SU-DHL-6 (cell line): ENCODE measurements around the gene BMP3.
A peak's percentile ranks its signal among the peaks of the same experiment; 100 is the strongest.

ENCODE experiments used
- H2AFZ ChIP-seq: fragments of 200-600 bp; sonication (generic); 2 replicates; pipeline ENCODE4 v1.6.1; 2014; ENCODE audit warnings: low read depth, mild to moderate bottlenecking, moderate library complexity, mixed read lengths, antibody characterized with exemption, low read length; ENCODE audit not compliant: severe bottlenecking
- H3F3A ChIP-seq: fragments of 200-600 bp; shearing (Covaris generic); 2 replicates; pipeline ENCODE4 v1.6.0; 2016; ENCODE audit warnings: antibody characterized with exemption, mild to moderate bottlenecking; ENCODE audit not compliant: insufficient read depth
- H3K27ac ChIP-seq: fragments of 200-600 bp; sonication (generic); 2 replicates; pipeline ENCODE4 v1.5.1; 2016; ENCODE audit warnings: low read depth, mild to moderate bottlenecking, low read length, moderate library complexity, mixed read lengths
- H3K27me3 ChIP-seq: fragments of 200-600 bp; sonication (generic), shearing (Covaris generic); 2 replicates; pipeline ENCODE4 v1.6.0; 2014; ENCODE audit warnings: mild to moderate bottlenecking, low read length
- H3K36me3 ChIP-seq: fragments of 200-600 bp; sonication (generic); 2 replicates; pipeline ENCODE4 v1.6.1; 2014; ENCODE audit warnings: mild to moderate bottlenecking, low read length, mixed read lengths
- H3K4me2 ChIP-seq: fragments of 300-600, 200-600 bp; shearing (Covaris generic), sonication (generic); 2 replicates; pipeline ENCODE4 v1.6.0; 2014; ENCODE audit warnings: low read length, low read depth, mild to moderate bottlenecking; ENCODE audit not compliant: poor library complexity, severe bottlenecking
- H3K4me3 ChIP-seq: fragments of 200-600 bp; sonication (generic); 2 replicates; pipeline ENCODE4 v1.5.1; 2014; ENCODE audit warnings: antibody characterized with exemption, low read length, mild to moderate bottlenecking, mixed read lengths; ENCODE audit not compliant: insufficient read depth, poor library complexity, severe bottlenecking
- H3K79me2 ChIP-seq: fragments of 200-600 bp; sonication (generic); 2 replicates; pipeline ENCODE4 v1.6.1; 2014; ENCODE audit warnings: mild to moderate bottlenecking, low read length, moderate library complexity; ENCODE audit not compliant: insufficient read depth
- H3K9ac ChIP-seq: fragments of 200-600 bp; sonication (generic); 2 replicates; pipeline ENCODE4 v1.7.0; 2014; ENCODE audit warnings: mild to moderate bottlenecking, low read length
- H3K9me2 ChIP-seq: fragments of 200-600 bp; sonication (generic); replicated peaks from 2 replicates; pipeline ENCODE4 v1.6.1; 2014; ENCODE audit warnings: low read length; ENCODE audit not compliant: insufficient read depth
- H3K9me3 ChIP-seq: fragments of 200-600 bp; sonication (generic); 2 replicates; pipeline ENCODE4 v1.6.1; 2014; ENCODE audit warnings: low read length, mixed read lengths; ENCODE audit not compliant: insufficient read depth
- H4K20me1 ChIP-seq: fragments of 200-600 bp; sonication (generic); 2 replicates; pipeline ENCODE4 v1.6.1; 2014; ENCODE audit warnings: low read depth, mild to moderate bottlenecking, antibody characterized with exemption, low read length, moderate library complexity, mixed read lengths
- CTCF ChIP-seq: fragments of 200-600 bp; sonication (generic); IDR thresholded peaks from one replicate; pipeline ENCODE4 v1.5.1; 2017; ENCODE audit warnings: antibody characterized with exemption, mild to moderate bottlenecking, low read length, moderate library complexity; ENCODE audit not compliant: insufficient read depth, poor library complexity, severe bottlenecking
- EZH2phosphoT487 ChIP-seq: fragments of 200-600 bp; sonication (generic), shearing (Covaris generic); conservative IDR thresholded peaks from 2 replicates; pipeline ENCODE4 v1.6.1; 2018; ENCODE audit warnings: mild to moderate bottlenecking, antibody characterized with exemption, low read length, moderate library complexity, mixed read lengths

Gene BMP3

GRCh38 chr4:81021981-81022380 is 8.5 kb upstream of the BMP3 start:
- Histone ChIP-seq H3K9me2 (no peaks in the 10 kb centered on the region), H3K4me3 (no peak overlapping the region), H3F3A (no peaks in the 10 kb centered on the region), H2AFZ (no peak overlapping the region), H4K20me1 (no peaks in the 10 kb centered on the region), H3K9ac (no peak overlapping the region), H3K27me3 (no peaks in the 10 kb centered on the region), H3K79me2 (no peaks in the 10 kb centered on the region), H3K36me3 (no peaks in the 10 kb centered on the region), H3K27ac (no peak overlapping the region), H3K9me3 (no peaks in the 10 kb centered on the region), H3K4me2 (no peak overlapping the region)
- TF ChIP-seq EZH2phosphoT487 (no peak), CTCF (no peak)

GRCh38 chr4:81023484-81023883 is 7.0 kb upstream of the BMP3 start:
- Histone ChIP-seq H4K20me1 (no peaks in the 10 kb centered on the region), H3K9ac (no peak overlapping the region), H3K79me2 (no peaks in the 10 kb centered on the region), H3K9me3 (no peaks in the 10 kb centered on the region), H3F3A (no peaks in the 10 kb centered on the region), H3K9me2 (no peaks in the 10 kb centered on the region), H3K27ac (no peak overlapping the region), H3K36me3 (no peaks in the 10 kb centered on the region), H2AFZ (no peak overlapping the region), H3K27me3 (no peaks in the 10 kb centered on the region), H3K4me3 (no peak overlapping the region), H3K4me2 (no peak overlapping the region)
- TF ChIP-seq CTCF: no peak
- no peak for TF ChIP-seq EZH2phosphoT487

- no peak for TF ChIP-seq EZH2phosphoT487
- TF ChIP-seq CTCF: no peak
- no peaks in the 10 kb centered on the region for H3K9me2 ChIP-seq
- peaks cover 5% of the 10 kb centered on the region; the same call in 1 of the 2 replicates for H3F3A ChIP-seq
- peaks cover 46% of the 10 kb centered on the region for H3K79me2 ChIP-seq
- H4K20me1 ChIP-seq: no peaks in the 10 kb centered on the region
- H3K4me2 ChIP-seq: peak overlapping the region; percentile 95
- H3K9ac ChIP-seq: peak overlapping the region; percentile 72
- H3K27ac ChIP-seq: peak overlapping the region; percentile 79
- no peaks in the 10 kb centered on the region for H3K27me3 ChIP-seq
- peak overlapping the region; percentile 72 for H3K4me3 ChIP-seq
- H2AFZ ChIP-seq: peak overlapping the region; percentile 21
- H3K36me3 ChIP-seq: peaks cover 1% of the 10 kb centered on the region; the same call in 1 of the 2 replicates
- no peaks in the 10 kb centered on the region for H3K9me3 ChIP-seq
These were observed 678 bp downstream of the BMP3 start for GRCh38 chr4:81030981-81031791.
